SU-DHL-6 (cell line): ENCODE measurements around the gene CD300A.

Source experiments
- CTCF ChIP-seq: fragments of 200-600 bp; sonication (generic); IDR thresholded peaks from one replicate; pipeline ENCODE4 v1.5.1; 2017; ENCODE audit warnings: antibody characterized with exemption, mild to moderate bottlenecking, low read length, moderate library complexity; ENCODE audit not compliant: insufficient read depth, poor library complexity, severe bottlenecking
- EZH2phosphoT487 ChIP-seq: fragments of 200-600 bp; sonication (generic), shearing (Covaris generic); conservative IDR thresholded peaks from 2 replicates; pipeline ENCODE4 v1.6.1; 2018; ENCODE audit warnings: mild to moderate bottlenecking, antibody characterized with exemption, low read length, moderate library complexity, mixed read lengths

GRCh38 chr17:74441537-74441936 is 24.9 kb upstream of the CD300A start:
- TF ChIP-seq CTCF, result no peak
- TF ChIP-seq EZH2phosphoT487, result no peak
